ENCODE measurements around the gene AMH.

GRCh38 chr19:2268861-2269243 lies 19.7 kb downstream of the AMH start:
- no peak for TF ChIP-seq CTCF (IDR thresholded peaks at IDR 0.05; ENCODE audit: low read depth, low read length)
- TF ChIP-seq EZH2phosphoT487 (IDR thresholded peaks at IDR 0.05; ENCODE audit: low read depth) = no peak
